Mammary epithelial cell (primary cell): ENCODE measurements around the gene MYH3.

Source experiments
- CTCF ChIP-seq, 2 donors: IDR thresholded peaks in 1 of 2; conservative IDR thresholded peaks in 1 of 2; 2 replicates each; pipeline ENCODE4 v1.5.1; 2011 to 2012; ENCODE audit warnings: inconsistent platforms in 2 of 2, low read length in 2 of 2, mild to moderate bottlenecking in 2 of 2, control low read depth in 1 of 2, low read depth in 1 of 2; ENCODE audit not compliant: insufficient read depth in 1 of 2; ENCODE audit errors: extremely low read depth in 1 of 2
- EZH2 ChIP-seq: IDR thresholded peaks from 2 replicates; pipeline ENCODE4 v1.6.1; 2012; ENCODE audit warnings: low read length, inconsistent platforms, borderline replicate concordance

GRCh38 chr17:10610884-10611283 is 46.2 kb downstream of the MYH3 start:
- TF ChIP-seq CTCF (conservative IDR thresholded peaks at IDR 0.05 in 1 of 2, IDR thresholded peaks at IDR 0.05 in 1 of 2; ENCODE audit: extremely low read depth in 1 of 2, insufficient read depth in 1 of 2, low read depth in 1 of 2, low read length in 2 of 2) (no peak), EZH2 (no peak)
